ENCODE measurements around the gene ZBTB24.
"Not testable (repeated sequence)": the region's sequence is repeated elsewhere in the genome, so short reads cannot be mapped to it uniquely, and the experiment has no call there.

Gene ZBTB24

GRCh38 chr6:109469591-109470189, 13.3 kb downstream of the ZBTB24 start:
- DNase-seq (ENCODE audit: low read depth) = no peak

- DNase-seq (ENCODE audit: low read depth) = no peak
Measured at GRCh38 chr6:109467696-109468095, 15.3 kb downstream of the ZBTB24 start.

GRCh38 chr6:109466212-109466923, 16.7 kb downstream of the ZBTB24 start:
- DNase-seq (ENCODE audit: low read depth) = no peak

GRCh38 chr6:109465772-109466171, 17.2 kb downstream of the ZBTB24 start:
- DNase-seq (ENCODE audit: low read depth) = no peak

- no peak for DNase-seq (ENCODE audit: low read depth)
Measured at GRCh38 chr6:109461733-109462526, 21.1 kb downstream of the ZBTB24 start.

- DNase-seq (ENCODE audit: low read depth) = not testable (repeated sequence)
Measured at GRCh38 chr6:109461205-109461604, 21.8 kb downstream of the ZBTB24 start.

GRCh38 chr6:109460161-109460829, 22.7 kb downstream of the ZBTB24 start:
- DNase-seq (ENCODE audit: low read depth) = no peak

GRCh38 chr6:109458774-109459531, 24.1 kb downstream of the ZBTB24 start:
- no peak for DNase-seq (ENCODE audit: low read depth)

GRCh38 chr6:109457562-109457996, 25.4 kb downstream of the ZBTB24 start:
- no peak for DNase-seq (ENCODE audit: low read depth)

GRCh38 chr6:109456710-109457561, 26.1 kb downstream of the ZBTB24 start:
- DNase-seq (ENCODE audit: low read depth) = no peak

GRCh38 chr6:109456111-109456583, 26.9 kb downstream of the ZBTB24 start:
- no peak for DNase-seq (ENCODE audit: low read depth)

- DNase-seq (ENCODE audit: low read depth) = peak; percentile 37
Measured at GRCh38 chr6:109455437-109456110, 27.4 kb downstream of the ZBTB24 start, which contains the start of gene MICAL1. TSS of gene MICAL1 (minus strand) at chr6:109455772. CDS start at chr6:109454196, 1,576 bp downstream.

- DNase-seq (ENCODE audit: low read depth) = no peak
Measured at GRCh38 chr6:109454496-109455436, 28.3 kb downstream of the ZBTB24 start.

GRCh38 chr6:109453594-109454495, 29.2 kb downstream of the ZBTB24 start:
- no peak for DNase-seq (ENCODE audit: low read depth)

GRCh38 chr6:109453156-109453555, 29.9 kb downstream of the ZBTB24 start:
- DNase-seq (ENCODE audit: low read depth) = no peak

GRCh38 chr6:109452181-109452580, 30.8 kb downstream of the ZBTB24 start:
- DNase-seq (ENCODE audit: low read depth) = no peak

GRCh38 chr6:109451376-109451775, 31.6 kb downstream of the ZBTB24 start:
- no peak for DNase-seq (ENCODE audit: low read depth)

GRCh38 chr6:109450801-109451200, 32.2 kb downstream of the ZBTB24 start:
- DNase-seq (ENCODE audit: low read depth) = no peak
